ENCODE results near the gene ADNP. TPM values are rescaled to one million over a fixed set of nuclear protein-coding genes. Genes with fewer than 3 reads are reported as not detected.

Gene ADNP
- total and polyA plus RNA-seq, 7 donors = 12.0 to 52.6 (median 41.5) TPM

DNA sequence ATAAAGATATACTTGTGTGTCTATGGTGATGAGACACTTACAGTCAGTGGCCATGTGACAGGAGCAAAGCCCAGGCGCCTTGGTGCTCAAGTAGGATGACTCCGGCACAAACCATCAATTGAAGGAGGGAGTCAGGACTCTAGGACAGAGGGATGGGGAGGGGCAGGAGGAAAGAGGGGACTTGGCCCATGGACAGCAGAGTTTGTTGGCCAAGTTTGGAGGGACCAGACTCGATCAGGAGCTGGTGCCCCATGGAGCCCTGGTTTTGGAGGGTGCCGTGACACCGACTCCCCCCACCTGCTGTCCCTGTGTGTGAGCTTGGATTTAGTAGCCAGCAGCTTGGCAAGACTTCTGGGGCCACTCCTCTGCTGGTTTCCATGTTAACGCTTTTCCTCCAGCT is 66.1 kb downstream of the ADNP start:
- Histone ChIP-seq H3K36me3 (no peaks in the 10 kb centered on the region), H3K9me3 (no peaks in the 10 kb centered on the region), H3K4me1 (no peaks in the 10 kb centered on the region), H3K27me3 (no peaks in the 10 kb centered on the region), H3K4me3 (no peak overlapping the region), H3K27ac (no peak overlapping the region)
- DNase-seq = no peak
- 91 to 92% methylated on average over 6 of the region's 6 CpGs for WGBS, 2 donors
- TF ChIP-seq POLR2A (IDR thresholded peaks at IDR 0.05) (no peak), POLR2AphosphoS5 (IDR thresholded peaks at IDR 0.05) (no peak), EP300 (IDR thresholded peaks at IDR 0.05) (no peak)
- TF ChIP-seq, protein P1, sequence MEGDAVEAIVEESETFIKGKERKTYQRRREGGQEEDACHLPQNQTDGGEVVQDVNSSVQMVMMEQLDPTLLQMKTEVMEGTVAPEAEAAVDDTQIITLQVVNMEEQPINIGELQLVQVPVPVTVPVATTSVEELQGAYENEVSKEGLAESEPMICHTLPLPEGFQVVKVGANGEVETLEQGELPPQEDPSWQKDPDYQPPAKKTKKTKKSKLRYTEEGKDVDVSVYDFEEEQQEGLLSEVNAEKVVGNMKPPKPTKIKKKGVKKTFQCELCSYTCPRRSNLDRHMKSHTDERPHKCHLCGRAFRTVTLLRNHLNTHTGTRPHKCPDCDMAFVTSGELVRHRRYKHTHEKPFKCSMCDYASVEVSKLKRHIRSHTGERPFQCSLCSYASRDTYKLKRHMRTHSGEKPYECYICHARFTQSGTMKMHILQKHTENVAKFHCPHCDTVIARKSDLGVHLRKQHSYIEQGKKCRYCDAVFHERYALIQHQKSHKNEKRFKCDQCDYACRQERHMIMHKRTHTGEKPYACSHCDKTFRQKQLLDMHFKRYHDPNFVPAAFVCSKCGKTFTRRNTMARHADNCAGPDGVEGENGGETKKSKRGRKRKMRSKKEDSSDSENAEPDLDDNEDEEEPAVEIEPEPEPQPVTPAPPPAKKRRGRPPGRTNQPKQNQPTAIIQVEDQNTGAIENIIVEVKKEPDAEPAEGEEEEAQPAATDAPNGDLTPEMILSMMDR (IDR thresholded peaks at IDR 0.05) = no peak
- intact Hi-C loops (cut with DNase I) = no loop called here

DNA sequence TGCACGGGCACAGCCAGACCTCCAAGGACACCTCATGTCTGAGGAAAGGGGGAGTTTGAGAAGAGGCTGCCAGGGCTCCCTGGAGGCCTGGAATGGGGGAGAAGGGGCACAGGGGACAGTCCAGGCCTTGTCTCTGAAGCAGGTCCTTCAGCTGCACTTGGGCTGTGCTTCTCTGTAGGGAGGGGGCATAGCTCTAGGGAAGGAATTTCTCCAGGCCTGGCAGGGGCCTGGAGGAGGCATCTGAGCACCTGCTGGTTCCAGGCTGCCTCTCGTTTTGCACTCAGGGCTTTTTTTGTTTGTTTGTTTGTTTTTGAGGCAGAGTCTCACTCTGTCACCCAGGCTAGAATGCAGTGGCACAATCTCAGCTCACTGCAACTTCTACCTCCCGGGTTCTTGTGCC is 68.7 kb downstream of the ADNP start:
- DNase-seq = no peak
- no peaks in the 10 kb centered on the region for H3K9me3 ChIP-seq
- WGBS, 2 donors = 62 to 72% methylated on average over 3 of the region's 3 CpGs
- H3K27me3 ChIP-seq = no peaks in the 10 kb centered on the region
- no peak overlapping the region for H3K4me3 ChIP-seq
- H3K4me1 ChIP-seq = no peaks in the 10 kb centered on the region
- TF ChIP-seq, protein P1 (IDR thresholded peaks at IDR 0.05) = no peak
- TF ChIP-seq POLR2A (IDR thresholded peaks at IDR 0.05) (no peak), POLR2AphosphoS5 (IDR thresholded peaks at IDR 0.05) (no peak), EP300 (IDR thresholded peaks at IDR 0.05) (no peak)
- intact Hi-C loops (cut with DNase I) = no loop called here
- no peak overlapping the region for H3K27ac ChIP-seq
- H3K36me3 ChIP-seq = no peaks in the 10 kb centered on the region

DNA sequence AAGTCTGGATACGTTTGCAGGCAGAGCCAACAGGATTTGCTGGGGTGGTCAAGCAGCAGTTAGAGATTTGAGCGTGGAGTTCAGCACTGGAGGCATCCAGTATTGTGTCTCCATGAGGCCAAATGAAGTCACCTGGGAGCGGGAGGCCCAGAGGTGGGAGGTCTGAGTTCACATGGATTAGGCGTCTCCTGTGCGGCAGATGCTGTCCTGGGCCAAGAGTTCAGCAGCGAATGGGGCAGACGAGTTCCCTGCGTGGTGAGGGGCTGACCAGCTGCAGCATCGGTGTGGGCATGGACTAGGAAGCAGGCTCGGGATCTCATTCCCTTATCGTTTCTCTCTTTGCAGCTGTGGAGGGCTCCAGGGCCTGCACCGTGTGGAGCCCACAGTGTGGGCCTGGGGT is 70.2 kb downstream of the ADNP start:
- intact Hi-C loops (cut with DNase I) = no loop called here
- WGBS, 2 donors = 90 to 91% methylated on average over 12 of the region's 12 CpGs
- Histone ChIP-seq H3K4me3 (no peak overlapping the region), H3K9me3 (no peaks in the 10 kb centered on the region), H3K27ac (no peak overlapping the region), H3K4me1 (no peaks in the 10 kb centered on the region), H3K36me3 (no peaks in the 10 kb centered on the region), H3K27me3 (no peaks in the 10 kb centered on the region)
- TF ChIP-seq POLR2AphosphoS5 (IDR thresholded peaks at IDR 0.05) (no peak), POLR2A (IDR thresholded peaks at IDR 0.05) (no peak)
- no peak for DNase-seq

DNA sequence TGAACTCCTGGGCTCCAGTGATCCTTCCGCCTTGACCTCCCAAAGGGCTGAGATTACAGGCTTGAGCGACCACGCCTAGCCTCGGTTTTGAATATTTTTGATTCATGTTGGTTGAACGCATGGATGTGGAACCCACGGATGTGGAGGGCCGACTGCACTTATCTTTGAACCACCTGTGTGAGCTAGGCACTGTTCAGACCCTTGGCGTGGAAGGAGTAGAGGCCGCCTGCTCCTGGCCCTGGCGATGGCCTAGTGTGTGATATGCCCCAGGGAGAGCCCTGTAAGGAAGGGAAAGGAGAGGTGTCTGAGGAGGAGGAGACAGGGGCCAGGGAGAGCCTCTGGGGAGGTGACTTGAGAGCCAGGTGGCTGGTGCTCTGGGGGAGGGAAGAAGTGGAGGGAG is 72.1 kb downstream of the ADNP start:
- intact Hi-C loops (cut with DNase I) = no loop called here
- no peaks in the 10 kb centered on the region for H3K27me3 ChIP-seq
- no peaks in the 10 kb centered on the region for H3K9me3 ChIP-seq
- WGBS, 2 donors = 90 to 93% methylated on average over 10 of the region's 10 CpGs
- no peaks in the 10 kb centered on the region for H3K4me1 ChIP-seq
- no peaks in the 10 kb centered on the region for H3K36me3 ChIP-seq
- no peak overlapping the region for H3K4me3 ChIP-seq
- no peak for DNase-seq
- TF ChIP-seq POLR2AphosphoS5 (IDR thresholded peaks at IDR 0.05) (no peak), EP300 (IDR thresholded peaks at IDR 0.05) (no peak), POLR2A (IDR thresholded peaks at IDR 0.05) (no peak)
- no peak overlapping the region for H3K27ac ChIP-seq

DNA sequence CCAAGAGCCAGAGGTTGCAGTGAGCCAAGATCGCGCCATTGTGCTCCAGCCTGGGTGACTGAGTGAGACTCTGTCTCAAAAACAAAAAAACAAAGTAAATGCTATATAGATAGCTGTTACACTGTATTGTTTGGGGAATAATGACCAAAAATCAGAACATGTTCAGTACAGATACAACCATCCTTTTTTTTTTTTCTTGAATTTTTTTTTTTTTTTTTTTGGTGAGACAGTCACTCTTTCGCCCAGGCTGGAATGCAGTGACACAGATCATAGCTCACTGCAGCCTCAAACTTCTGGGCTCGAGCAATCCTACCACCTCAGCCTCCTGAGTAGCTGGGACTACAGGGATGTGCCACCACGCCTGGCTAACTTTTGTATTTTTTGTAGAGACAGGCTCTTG is 72.7 kb downstream of the ADNP start:
- Histone ChIP-seq H3K9me3 (no peaks in the 10 kb centered on the region), H3K27me3 (no peaks in the 10 kb centered on the region), H3K36me3 (no peaks in the 10 kb centered on the region), H3K4me3 (no peak overlapping the region), H3K4me1 (no peaks in the 10 kb centered on the region), H3K27ac (no peak overlapping the region)
- intact Hi-C loops (cut with DNase I) = no loop called here
- no peak for DNase-seq
- TF ChIP-seq, protein P1 (IDR thresholded peaks at IDR 0.05) = no peak
- no peak for TF ChIP-seq POLR2AphosphoS5 (IDR thresholded peaks at IDR 0.05)
- no peak for TF ChIP-seq POLR2A (IDR thresholded peaks at IDR 0.05)
- TF ChIP-seq EP300 (IDR thresholded peaks at IDR 0.05) = no peak
- 93 to 95% methylated on average over 5 of the region's 5 CpGs for WGBS, 2 donors

DNA sequence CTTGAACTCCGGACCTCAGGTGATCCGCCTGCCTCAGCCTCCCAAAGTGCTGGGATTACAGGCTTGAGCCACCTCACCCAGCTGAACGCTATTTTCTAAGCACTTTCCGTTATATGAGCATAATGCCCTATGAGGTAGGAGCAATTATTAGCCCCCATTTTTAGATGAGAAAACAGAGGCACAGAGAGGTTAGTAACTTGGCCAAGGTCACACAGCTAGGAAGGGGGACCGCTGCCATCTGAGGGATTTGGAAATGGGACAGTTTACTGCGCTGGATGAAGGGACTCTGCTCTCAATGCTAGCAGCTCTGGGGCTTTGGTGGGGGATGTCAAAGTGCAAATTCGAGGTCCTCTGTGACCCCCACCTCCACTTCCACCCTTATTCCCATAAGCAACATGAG is 73.9 kb downstream of the ADNP start:
- Histone ChIP-seq H3K27ac (no peak overlapping the region), H3K4me1 (no peaks in the 10 kb centered on the region), H3K9me3 (no peaks in the 10 kb centered on the region), H3K36me3 (no peaks in the 10 kb centered on the region), H3K4me3 (no peak overlapping the region), H3K27me3 (no peaks in the 10 kb centered on the region)
- intact Hi-C loops (cut with DNase I) = no loop called here
- DNase-seq = no peak
- no peak for TF ChIP-seq POLR2A (IDR thresholded peaks at IDR 0.05)
- TF ChIP-seq, protein P1 (IDR thresholded peaks at IDR 0.05) = no peak
- no peak for TF ChIP-seq EP300 (IDR thresholded peaks at IDR 0.05)
- TF ChIP-seq POLR2AphosphoS5 (IDR thresholded peaks at IDR 0.05) = no peak
- WGBS, 2 donors = 90 to 93% methylated on average over 7 of the region's 7 CpGs

Data from sigmoid colon (tissue), 7 donors.